ENCODE results near the gene SLC46A1. TPM values are rescaled to one million over a fixed set of nuclear protein-coding genes. Genes with fewer than 3 reads are reported as not detected.
A peak's percentile ranks its signal among the peaks of the same experiment; 100 is the strongest.

SLC46A1 gene
- total RNA-seq, 4 donors from 2014 or later, result 0.83 to 4.0 (median 1.6) TPM

DNA sequence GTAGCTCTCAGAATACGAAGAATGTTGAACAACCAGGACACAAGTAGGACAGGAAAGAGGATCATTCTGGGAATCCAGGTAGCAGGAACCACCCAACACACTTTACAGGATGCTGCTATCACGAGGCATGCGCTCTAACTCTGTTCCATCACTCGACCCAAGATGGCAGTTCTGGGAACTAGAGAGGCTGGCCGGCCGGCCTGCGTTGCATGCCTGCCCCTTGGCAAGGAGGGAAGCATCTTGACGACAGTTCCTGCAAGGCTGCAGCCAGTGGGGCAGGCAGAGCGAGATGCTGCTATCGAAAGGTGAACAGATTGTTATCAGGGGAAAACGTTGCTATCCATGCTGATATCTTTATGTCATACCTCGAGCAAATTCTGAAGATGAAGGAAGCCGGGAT lies 19.2 kb upstream of the SLC46A1 start:
- peaks cover 0 to 22% (median 0%) of the 10 kb centered on the region in 4 donors for H3K27me3 ChIP-seq
- TF ChIP-seq CTCF (IDR thresholded peaks at IDR 0.05), result no peak
- no peak for TF ChIP-seq POLR2A (IDR thresholded peaks at IDR 0.05)
- H3K4me1 ChIP-seq, result no peaks in the 10 kb centered on the region
- no peaks in the 10 kb centered on the region for H3K9me3 ChIP-seq
- H3K27ac ChIP-seq, result no peak overlapping the region
- 82 to 89% methylated on average over 10 to 13 of the region's 13 CpGs for WGBS, 2 donors
- no peak for DNase-seq
- H3K36me3 ChIP-seq, result no peaks in the 10 kb centered on the region
- no peak overlapping the region for H3K4me3 ChIP-seq
- intact Hi-C loops (cut with DNase I), result no loop called here

DNA sequence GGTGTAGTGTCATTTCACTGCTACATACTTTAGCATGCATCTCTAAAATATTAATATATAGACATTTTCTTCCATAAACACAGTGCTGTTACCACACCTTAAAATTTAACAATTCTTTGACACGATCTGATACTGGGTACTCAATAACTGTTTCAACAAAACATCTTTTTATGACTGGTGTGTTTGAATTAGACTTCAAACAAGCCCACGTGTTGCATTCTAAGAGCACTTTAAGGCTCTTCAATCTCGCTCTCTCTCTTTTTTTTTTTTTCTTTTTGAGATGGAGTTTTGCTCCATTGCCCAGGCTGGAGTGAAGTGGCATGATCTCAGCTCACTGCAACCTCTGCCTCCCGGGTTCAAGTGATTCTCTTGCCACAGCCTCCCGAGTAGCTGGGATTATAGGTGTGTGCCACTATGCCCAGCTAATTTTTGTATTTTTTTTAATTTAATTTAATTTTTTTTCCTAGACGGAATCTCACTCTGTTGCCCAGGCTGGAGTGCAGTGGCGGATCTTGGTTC lies 15.8 kb upstream of the SLC46A1 start:
- Histone ChIP-seq H3K4me3 (no peak overlapping the region), H3K9me3 (no peaks in the 10 kb centered on the region), H3K36me3 (no peaks in the 10 kb centered on the region), H3K27me3 (peaks cover 0 to 18% (median 0%) of the 10 kb centered on the region in 4 donors), H3K4me1 (no peaks in the 10 kb centered on the region), H3K27ac (no peak overlapping the region)
- intact Hi-C loops (cut with DNase I), result no loop called here
- WGBS, 2 donors, result 68 to 71% methylated on average over 7 of the region's 7 CpGs
- TF ChIP-seq POLR2A (IDR thresholded peaks at IDR 0.05) (no peak), CTCF (IDR thresholded peaks at IDR 0.05) (no peak)
- no peak for DNase-seq

GRCh38 chr17:28416703-28417311 lies 10.8 kb upstream of the SLC46A1 start:
- Histone ChIP-seq H3K27me3 (peaks cover 0 to 37% (median 0%) of the 10 kb centered on the region in 4 donors), H3K4me1 (no peaks in the 10 kb centered on the region), H3K36me3 (no peaks in the 10 kb centered on the region), H3K4me3 (no peak overlapping the region), H3K9me3 (no peaks in the 10 kb centered on the region), H3K27ac (no peak overlapping the region)
- peak; percentile 36 to 64 (median 52) for TF ChIP-seq CTCF (IDR thresholded peaks at IDR 0.05)
- no peak for TF ChIP-seq POLR2A (IDR thresholded peaks at IDR 0.05)
- DNase-seq, result no peak
- 14 to 20% methylated on average over 13 of the region's 13 CpGs for WGBS, 2 donors
- intact Hi-C loops (cut with DNase I), result no loop called here

DNA sequence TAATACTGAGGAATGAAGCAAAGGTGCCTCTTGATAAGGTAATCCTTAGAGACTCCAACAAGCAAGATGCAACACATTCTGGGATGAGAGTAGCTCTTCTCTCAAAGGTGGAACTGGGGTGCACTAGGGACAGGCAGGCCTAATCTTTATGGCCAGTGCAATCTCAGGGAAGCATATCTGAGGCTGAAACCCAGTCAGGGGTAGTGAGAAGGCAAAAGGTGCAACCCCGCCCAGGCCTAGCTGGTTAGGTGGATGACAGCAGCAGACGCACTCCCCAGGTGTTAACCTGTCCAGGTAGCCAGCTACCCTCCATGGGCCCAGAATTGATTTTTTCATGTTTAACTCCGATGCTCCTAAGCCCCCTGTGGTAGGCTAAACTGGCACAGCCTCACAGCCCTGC lies 9.9 kb upstream of the SLC46A1 start:
- Histone ChIP-seq H3K4me1 (no peaks in the 10 kb centered on the region), H3K4me3 (no peak overlapping the region), H3K9me3 (no peaks in the 10 kb centered on the region), H3K27ac (no peak overlapping the region), H3K27me3 (peaks cover 0 to 37% (median 0%) of the 10 kb centered on the region in 4 donors), H3K36me3 (no peaks in the 10 kb centered on the region)
- WGBS, 2 donors, result 92 to 93% methylated on average over 3 of the region's 3 CpGs
- intact Hi-C loops (cut with DNase I), result no loop called here
- TF ChIP-seq POLR2A (IDR thresholded peaks at IDR 0.05), result no peak
- TF ChIP-seq CTCF (IDR thresholded peaks at IDR 0.05), result no peak
- DNase-seq, result no peak

- H3K9me3 ChIP-seq, result no peaks in the 10 kb centered on the region
- no peak overlapping the region for H3K4me3 ChIP-seq
- no peak for TF ChIP-seq CTCF (IDR thresholded peaks at IDR 0.05)
- TF ChIP-seq POLR2A (IDR thresholded peaks at IDR 0.05), result no peak
- H3K27ac ChIP-seq, result no peak overlapping the region
- DNase-seq, result no peak
- intact Hi-C loops (cut with DNase I), result no loop called here
- WGBS, 2 donors, result 63 to 74% methylated on average over 7 of the region's 7 CpGs
- no peaks in the 10 kb centered on the region for H3K4me1 ChIP-seq
- peaks cover 0 to 32% (median 0%) of the 10 kb centered on the region in 4 donors for H3K27me3 ChIP-seq
- no peaks in the 10 kb centered on the region for H3K36me3 ChIP-seq
These were observed 7.8 kb upstream of the SLC46A1 start for GRCh38 chr17:28413804-28414203.
